Right renal cortex interstitium (tissue), 3 donors: Measurements from ENCODE around the gene SNX1. TPM values are rescaled to one million over a fixed set of nuclear protein-coding genes. Genes with fewer than 3 reads are reported as not detected.

Experiments
- DNase-seq, 3 donors: peaks; one replicate each; pipeline ENCODE4 v3.0.0-alpha.2; 2013; ENCODE audit warnings: low read depth in 3 of 3, low spot score in 2 of 3
- polyA plus RNA-seq, 3 donors: library from polyadenylated mRNA; unstranded; fragments of 120-200 nt; gene quantifications; one replicate each; pipeline ENCODE4 v1.2.1, GENCODE V29; 2013; ENCODE audit not compliant: insufficient read length in 3 of 3

SNX1 gene
- polyA plus RNA-seq, 3 donors: 104 to 118 (median 109) TPM

GRCh38 chr15:64158363-64159134 lies 62.8 kb downstream of the SNX1 start:
- DNase-seq: no peak

DNA sequence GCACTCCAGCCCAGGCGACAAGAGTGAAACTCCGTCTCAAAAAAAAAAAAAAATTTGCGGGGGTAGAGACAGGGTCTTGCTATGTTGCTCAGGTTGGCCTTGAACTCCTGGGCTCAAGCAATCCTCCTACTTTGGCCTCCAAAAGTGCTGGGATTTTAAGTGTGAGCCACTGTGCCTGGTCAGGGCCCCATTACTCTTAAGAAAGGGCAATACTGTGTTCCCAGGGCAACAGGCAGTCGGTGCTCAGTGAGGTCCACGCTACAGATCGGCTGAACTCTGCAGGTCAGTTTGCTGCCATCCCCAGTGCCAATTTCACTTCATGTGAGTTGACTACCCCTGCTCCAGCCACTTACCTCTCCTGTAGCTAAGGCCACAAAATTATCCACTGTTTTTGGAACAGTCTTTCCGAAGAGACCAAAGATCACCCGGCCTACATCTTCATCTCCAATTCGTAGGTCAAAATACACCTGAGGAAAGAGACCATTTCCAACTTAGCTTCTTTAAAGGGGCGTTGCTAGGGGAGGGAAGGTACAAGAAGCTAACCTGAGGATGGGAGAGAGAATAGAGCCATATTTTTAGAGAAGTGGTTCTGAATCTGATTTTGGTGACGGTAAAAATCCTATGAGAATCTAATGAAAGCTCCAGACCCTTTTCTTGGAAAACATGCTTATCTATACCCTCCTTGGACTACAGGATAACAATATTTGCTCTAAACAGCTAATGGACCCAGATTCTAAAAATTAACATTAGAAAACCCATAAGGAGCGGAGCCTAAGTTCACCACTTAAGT lies 66.1 kb downstream of the SNX1 start:
- DNase-seq: no peak

- no peak for DNase-seq
Observed at GRCh38 chr15:64162478-64162868, 66.7 kb downstream of the SNX1 start.

DNA sequence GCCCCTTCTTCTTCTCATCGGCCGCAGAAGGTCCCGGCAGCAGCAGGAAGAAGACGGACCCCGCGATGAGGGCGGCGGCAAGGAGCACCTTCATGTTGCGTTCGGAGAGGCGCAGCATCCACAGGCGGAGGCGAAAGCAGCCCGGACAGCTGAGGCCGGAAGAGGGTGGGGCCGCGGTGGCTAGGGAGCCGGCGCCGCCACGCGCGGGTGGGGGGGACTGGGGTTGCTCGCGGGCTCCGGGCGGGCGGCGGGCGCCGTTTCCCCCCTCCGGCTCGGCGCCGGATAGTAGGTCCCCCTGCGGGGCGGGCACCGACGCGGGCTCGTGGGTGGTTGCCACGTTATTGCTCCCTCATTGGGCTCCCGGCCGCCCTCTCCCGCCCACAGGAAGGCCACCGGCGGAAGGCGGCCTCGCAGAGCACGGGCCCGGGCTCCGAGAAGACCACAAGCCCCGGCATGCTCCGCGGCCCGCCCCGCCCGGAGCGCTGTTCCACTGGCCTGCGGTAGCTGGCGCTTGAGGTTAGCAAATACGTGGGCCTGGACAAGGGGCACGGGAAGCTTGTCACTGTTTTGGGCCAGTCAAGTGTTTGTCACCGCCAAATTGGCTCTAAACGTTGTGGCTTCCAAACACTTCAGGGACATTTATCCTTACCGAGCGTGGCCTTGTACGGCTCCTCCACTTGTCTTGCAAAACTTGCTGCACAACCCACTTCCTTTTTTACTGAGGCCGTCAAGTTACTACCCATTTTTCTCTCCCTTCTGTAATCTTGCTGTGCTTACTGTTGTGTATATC lies 67.3 kb downstream of the SNX1 start, which contains the start of gene PPIB:
PPIB (minus strand) TSS at position 154 of the 790 bp plus-strand sequence; CDS start at position 118, 36 bp downstream.
- peak; percentile 80 to 93 (median 90) for DNase-seq

DNA sequence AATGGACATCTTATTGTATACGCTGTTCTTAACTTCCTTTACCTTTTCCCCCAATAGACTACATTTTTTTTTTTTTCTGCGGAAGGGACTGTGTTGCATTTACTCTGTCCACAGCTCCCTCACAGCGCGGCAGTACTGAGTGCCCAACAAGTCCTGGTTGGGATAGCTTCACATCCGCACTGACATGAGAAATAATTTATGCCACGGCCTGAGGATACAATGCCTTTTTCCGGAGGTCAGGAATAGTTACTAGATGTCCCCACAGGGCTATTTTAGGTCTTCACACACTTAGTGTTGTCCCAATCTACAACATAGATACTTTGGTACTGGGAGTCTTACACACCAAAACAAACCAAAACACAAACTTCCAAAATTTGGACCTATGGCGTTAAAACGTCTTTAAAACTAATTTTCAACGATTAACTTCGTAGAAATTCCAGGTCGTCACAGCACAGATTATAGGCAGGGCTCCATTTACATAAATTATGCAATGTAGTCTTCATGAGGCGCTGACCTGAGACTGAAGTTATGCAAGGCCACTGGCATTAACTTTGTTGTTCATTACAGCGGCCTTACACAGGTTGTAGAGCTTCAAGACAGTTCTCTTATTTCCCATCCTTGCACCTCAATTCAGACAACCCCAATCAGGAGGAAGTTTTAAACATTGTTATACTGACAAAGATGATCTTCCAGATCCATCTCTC lies 68.0 kb downstream of the SNX1 start:
- no peak for DNase-seq

- no peak for DNase-seq
Observed at GRCh38 chr15:64164436-64164835, 68.7 kb downstream of the SNX1 start.

- DNase-seq: no peak
Observed at GRCh38 chr15:64166102-64166890, 70.5 kb downstream of the SNX1 start.

GRCh38 chr15:64180235-64180824 lies 84.5 kb downstream of the SNX1 start:
- DNase-seq: no peak

DNA sequence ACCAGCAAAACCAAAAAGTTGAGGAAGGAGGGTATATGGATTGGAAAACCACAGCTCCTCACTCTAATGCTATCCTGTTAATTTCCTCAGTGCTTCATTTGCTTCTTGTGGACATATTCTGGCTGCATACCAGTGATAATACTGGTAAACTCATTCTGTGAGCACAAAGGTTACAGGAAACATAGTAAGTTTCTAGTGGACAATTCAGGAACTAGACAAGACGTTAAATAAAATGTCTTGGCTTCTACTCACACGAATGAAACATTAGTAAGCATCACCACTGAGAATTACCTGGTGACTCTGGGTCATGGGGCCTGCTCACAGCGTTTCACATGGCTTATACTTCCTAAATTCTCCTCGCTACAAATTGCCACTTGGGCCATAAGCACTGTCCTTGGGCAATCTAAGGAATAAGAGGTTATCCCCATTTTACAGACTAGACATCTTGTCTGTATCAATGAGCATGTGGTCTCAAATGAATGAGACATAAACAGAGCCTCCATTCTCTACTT lies 87.1 kb downstream of the SNX1 start:
- DNase-seq: no peak

DNA sequence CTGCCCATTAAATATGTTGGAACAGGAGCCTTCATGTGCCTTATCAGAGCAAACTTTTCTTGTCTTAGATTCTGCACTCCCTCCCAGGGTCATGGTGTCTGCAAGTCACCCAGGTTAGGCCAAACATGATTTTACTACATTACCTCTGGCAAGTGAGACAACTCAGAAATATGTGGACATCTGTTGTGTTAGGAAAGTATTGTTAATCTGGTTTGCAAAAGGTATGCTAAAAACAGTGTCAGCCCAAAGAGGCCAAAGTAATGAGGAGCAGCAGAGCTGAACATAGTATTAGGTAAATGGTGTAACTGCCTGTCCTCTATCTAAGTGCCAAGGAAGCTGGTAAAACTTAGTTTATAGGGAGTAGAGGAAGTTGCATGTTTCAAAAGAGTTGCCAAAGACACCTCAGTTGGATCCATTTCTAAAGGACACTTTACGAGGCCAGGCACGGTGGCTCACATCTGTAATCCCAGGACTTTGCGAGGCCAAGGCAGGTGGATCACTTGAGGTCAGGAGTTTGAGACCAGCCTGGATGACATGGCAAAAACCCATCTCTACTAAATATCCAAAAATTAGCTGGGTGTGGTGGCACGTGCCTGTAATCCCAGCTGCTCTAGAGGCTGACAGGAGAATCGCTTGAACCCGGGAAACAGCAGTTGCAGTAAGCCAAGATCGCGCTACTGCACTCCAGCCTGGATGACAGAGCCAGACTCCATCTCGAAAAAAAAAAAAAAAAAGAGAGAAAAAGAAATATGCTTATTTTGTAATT lies 89.5 kb downstream of the SNX1 start:
- no peak for DNase-seq

DNA sequence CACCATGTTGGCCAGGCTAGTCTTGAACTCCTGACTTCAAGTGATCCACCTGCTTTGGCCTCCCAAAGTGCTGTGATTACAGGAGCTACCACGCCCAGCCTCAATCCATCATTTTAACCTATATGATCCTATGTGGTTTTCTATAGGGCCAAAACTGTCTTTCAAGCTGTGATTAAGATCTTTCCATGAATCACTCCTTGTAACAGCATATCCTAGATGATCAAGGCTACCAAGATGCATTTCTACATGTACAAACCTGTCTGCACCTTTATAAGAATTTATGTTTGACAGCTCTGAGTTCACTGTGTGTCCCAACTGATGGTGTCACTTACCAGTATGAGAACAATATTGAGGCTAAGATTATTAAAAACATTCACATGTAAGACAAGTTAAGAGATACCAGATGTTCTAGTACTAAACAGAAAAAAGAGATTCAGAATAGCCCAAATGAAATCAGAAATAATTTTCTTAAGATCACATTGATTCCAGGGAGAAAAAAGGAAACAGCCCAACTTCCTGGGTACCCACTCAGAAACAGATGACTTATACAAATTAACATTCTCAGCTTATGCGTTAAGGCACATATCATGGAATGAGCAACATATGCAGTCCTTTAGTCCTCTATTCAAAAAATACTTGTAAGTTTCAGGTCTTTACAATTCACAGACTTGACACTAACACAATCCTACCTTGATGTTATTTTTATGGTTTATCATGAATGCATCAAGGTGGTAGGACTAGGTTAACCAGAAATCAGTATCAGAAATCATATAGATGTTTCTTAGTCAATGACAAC lies 91.8 kb downstream of the SNX1 start:
- no peak for DNase-seq

Other genes starting within 250 kb of the SNX1 start
- 1 to 10 TPM; 3.9 to 4.9 (median 4.3) TPM for gene DAPK2, start 49.5 kb upstream of the SNX1 start, polyA plus RNA-seq
- gene CIAO2A, start 2.1 kb upstream of the SNX1 start, polyA plus RNA-seq: 10 to 100 TPM; 84.0 to 96.8 (median 92.6) TPM
- 1 to 10 TPM in 1 of 3 donors, under 1 TPM in 2; 0.83 to 1.1 (median 0.83) TPM for gene SNX22, start 55.7 kb downstream of the SNX1 start, polyA plus RNA-seq
- gene PPIB, start 67.0 kb downstream of the SNX1 start, polyA plus RNA-seq: 100 to 1,000 TPM; 544 to 647 (median 628) TPM